ENCODE measurements around the gene PREP. TPM values are rescaled to one million over a fixed set of nuclear protein-coding genes. Genes with fewer than 3 reads are reported as not detected.

PREP gene
- total and polyA plus RNA-seq, 2 of the 8 experiments (the other 6 are each of a cell fraction or from before 2014, with no cell fraction given) = 26.8 to 70.0 TPM

GRCh38 chr6:105370351-105370750 lies 32.5 kb downstream of the PREP start:
- no peak overlapping the region for H3K9ac ChIP-seq (replicated peaks in 1 of 4; ENCODE audit: extremely low read depth in 1 of 4, low read depth in 3 of 4, low read length in 3 of 4)
- H3K4me1 ChIP-seq (replicated peaks in 1 of 4; ENCODE audit: control insufficient read depth in 3 of 4, insufficient read depth in 4 of 4, low read length in 3 of 4) = no peaks in the 10 kb centered on the region
- no peak overlapping the region for H2BK120ac ChIP-seq (replicated peaks; ENCODE audit: low read depth, low read length)
- H4K20me1 ChIP-seq (replicated peaks in 1 of 2; ENCODE audit: control insufficient read depth in 1 of 2, insufficient read depth in 2 of 2, low read length in 2 of 2) = peaks cover 0 to 1% of the 10 kb centered on the region in 2 experiments
- H3K14ac ChIP-seq (ENCODE audit: insufficient read length) = no peak overlapping the region
- ChIA-PET CTCF (ENCODE audit: partially characterized antibody) (interaction anchor here (1.2 kb wide), 1 partner anchor 32 kb away, joined by 3 read pairs; the partner anchor contains the start of gene PREP), POLR2A (ENCODE audit: partially characterized antibody) (no interaction called here)
- no peaks in the 10 kb centered on the region for H3K23me2 ChIP-seq (ENCODE audit: low read depth, low read length)
- H2BK5ac ChIP-seq (ENCODE audit: low read depth, low read length) = no peak overlapping the region
- H2AFZ ChIP-seq (ENCODE audit: low read length) = no peak overlapping the region
- no peak overlapping the region for H4K91ac ChIP-seq (replicated peaks; ENCODE audit: insufficient read length, low read length)
- no peak overlapping the region for H2AK5ac ChIP-seq (ENCODE audit: low read depth, low read length)
- H2BK20ac ChIP-seq (ENCODE audit: low read length) = no peak overlapping the region
- H4K5ac ChIP-seq (ENCODE audit: insufficient read length, low read depth, low read length) = no peak overlapping the region
- H3K9me3 ChIP-seq (ENCODE audit: insufficient read depth in 2 of 2, low read depth in 1 of 2, low read length in 1 of 2) = no peaks in the 10 kb centered on the region
- H3K18ac ChIP-seq (ENCODE audit: extremely low read depth, low read length) = no peak overlapping the region
- no peaks in the 10 kb centered on the region for H3K79me2 ChIP-seq (ENCODE audit: control insufficient read depth in 1 of 2, insufficient read depth in 2 of 2, low read length in 2 of 2)
- TF ChIP-seq SIX5 (IDR thresholded peaks at IDR 0.05; ENCODE audit: low read depth, low read length) (no peak), TAF1 (IDR thresholded peaks at IDR 0.05; ENCODE audit: low read depth, low read length) (no peak)
- H3K4ac ChIP-seq (replicated peaks; ENCODE audit: insufficient read length, low read depth, low read length) = no peak overlapping the region
- H3K27me3 ChIP-seq (replicated peaks in 1 of 4; ENCODE audit: control insufficient read depth in 3 of 4, extremely low read depth in 1 of 4, insufficient read depth in 3 of 4, low read length in 3 of 4) = peaks cover 0 to 1% (median 0%) of the 10 kb centered on the region in 4 experiments; a peak in 1 of 7 replicates
- H3K36me3 ChIP-seq (ENCODE audit: control insufficient read depth in 2 of 4, insufficient read depth in 4 of 4, low read length in 3 of 4) = peaks cover 6 to 23% (median 19%) of the 10 kb centered on the region in 4 experiments; a peak in 7 of 8 replicates
- no peak overlapping the region for H3K27ac ChIP-seq (ENCODE audit: low read depth, low read length)
- DNase-seq (ENCODE audit: low read depth in 1 of 2, low spot score in 2 of 2) = no peak
- H4K8ac ChIP-seq (ENCODE audit: extremely low read depth, insufficient read depth, low read length) = no peak overlapping the region
- H3K79me1 ChIP-seq (ENCODE audit: low read depth, low read length) = no peaks in the 10 kb centered on the region
- WGBS, 2 experiments (ENCODE audit: extremely low coverage in 1 of 2, insufficient coverage in 1 of 2, insufficient read length in 1 of 2, insufficient replicate concordance in 2 of 2, low coverage in 1 of 2, low lambda C conversion rate in 2 of 2, missing lambda C conversion rate in 1 of 2) = 100% methylated on average over 1 of the region's 1 CpG; no CpG with 5 or more reads in 1 of the 2 experiments
- H2BK15ac ChIP-seq (ENCODE audit: low read length) = no peak overlapping the region
- no peak overlapping the region for H2BK12ac ChIP-seq (ENCODE audit: low read depth, low read length)
- no peak overlapping the region for H3K23ac ChIP-seq (ENCODE audit: insufficient read length)
- no peak for FAIRE-seq
- no peak overlapping the region for H3K4me2 ChIP-seq (ENCODE audit: insufficient read depth in 1 of 2, low read depth in 2 of 2, low read length in 2 of 2)
- H3K4me3 ChIP-seq (ENCODE audit: extremely low read depth in 1 of 4, insufficient read depth in 2 of 4, low read depth in 3 of 4, low read length in 4 of 4) = no peak overlapping the region
- H3K56ac ChIP-seq (replicated peaks; ENCODE audit: insufficient read length, low read depth, low read length) = no peak overlapping the region

Data from H1 (cell line).